Heart left ventricle (tissue), 16 donors: ENCODE results near the gene PLA2G2C. TPM values are rescaled to one million over a fixed set of nuclear protein-coding genes. Genes with fewer than 3 reads are reported as not detected.

Experiments used
- ATAC-seq, 4 donors: fragments of 200-7000 bp; cut with Tn5 transposase; one replicate each; pipeline ENCODE4 v1.9.1; 2020 to 2022; ENCODE audit warnings: moderate library complexity in 4 of 4, mild to moderate bottlenecking in 3 of 4, moderate number of reproducible peaks in 1 of 4
- DNase-seq, 5 donors: peaks; one replicate each; pipeline ENCODE4 v3.0.0-alpha.2; 2020
- H3K27ac ChIP-seq, 12 donors: fragments of 200-600 bp; sonication (generic) in 4 of 12; one replicate each; pipeline versions ENCODE4 v1.5.0 to v1.8.0; 2016 to 2022; ENCODE audit warnings: mild to moderate bottlenecking in 2 of 12
- H3K27me3 ChIP-seq, 9 donors: fragments of 200-600 bp; sonication (generic) in 2 of 9; one replicate each; pipeline versions ENCODE4 v1.5.1 to v1.8.0; 2016 to 2022; ENCODE audit warnings: mild to moderate bottlenecking in 3 of 9
- H3K36me3 ChIP-seq, 9 donors: fragments of 200-600 bp; sonication (generic) in 2 of 9; one replicate each; pipeline versions ENCODE4 v1.5.0 to v1.8.0; 2018 to 2022; ENCODE audit warnings: mild to moderate bottlenecking in 2 of 9
- H3K4me1 ChIP-seq, 12 donors: fragments of 200-600 bp; sonication (generic) in 4 of 12; one replicate each; pipeline versions ENCODE4 v1.5.0 to v1.8.0; 2016 to 2022; ENCODE audit warnings: mild to moderate bottlenecking in 3 of 12
- H3K4me3 ChIP-seq, 12 donors: fragments of 200-600 bp; sonication (generic) in 4 of 12; one replicate each; pipeline versions ENCODE4 v1.5.0 to v1.8.0; 2017 to 2022; ENCODE audit warnings: mild to moderate bottlenecking in 9 of 12, moderate library complexity in 4 of 12
- H3K9me3 ChIP-seq, 12 donors: fragments of 200-600 bp; sonication (generic) in 4 of 12; one replicate each; pipeline versions ENCODE4 v1.5.0 to v1.8.0; 2016 to 2022; ENCODE audit warnings: mild to moderate bottlenecking in 1 of 12
- POLR2A ChIP-seq, 2 donors: fragments of 450-650 bp; IDR thresholded peaks; one replicate each; pipeline ENCODE4 v1.6.1; 2017; ENCODE audit warnings: antibody characterized with exemption in 2 of 2, mild to moderate bottlenecking in 2 of 2, moderate library complexity in 2 of 2
- WGBS, 4 donors: extraction: QIAGEN DNeasy Blood & Tissue Kit in 2 of 4; methylation state at CpG; one replicate each; pipeline versions ENCODE4 v1.1.5 to v1.1.7; 2013 to 2018; 5-methylcytosine and 5-hydroxymethylcytosine counted together
- intact Hi-C, 10 donors: fragments of 100-400 bp; cut with DNase I; formaldehyde crosslinking; loops; one replicate each; pipeline versions ENCODE4 v1.11.1 to v1.14.2; 2022
- polyA plus RNA-seq, 2 donors: library from polyadenylated mRNA; stranded (reverse); fragments of 200-250 nt; gene quantifications; one replicate each; pipeline ENCODE4 v1.2.3, GENCODE V29; 2013
- total RNA-seq, 9 donors: library from RNA; depleted of rRNA in 2 of 9; stranded (reverse); fragments of >200 nt in 2 of 9; fragmentation: NEBNext Ultra II Directional in 3 of 9; extraction: Animal tissue kit (Norgen Biotek cat#: 25700) in 3 of 9; gene quantifications; one replicate each; pipeline versions ENCODE4 v1.1.0 to v1.2.4, GENCODE V29; 2016 to 2023
- TF ChIP-seq, protein P1 (sequence below), 12 donors: fragments of 200-600 bp; sonication (generic) in 4 of 12; IDR thresholded peaks; one replicate each; pipeline versions ENCODE4 v1.5.0 to v1.8.0; 2018 to 2022; ENCODE audit warnings: antibody characterized with exemption in 12 of 12, mild to moderate bottlenecking in 5 of 12
- donor health status: ischemic (EF 13 %, LVEDD 7.1; RV severe dilation, severe dysfunction).
- donor health status: healthy with polysubstance abuse.
- donor health status: DM: no; HTN: yes; CAD: no.
- donor health status: DM: no; HTN: no; CAD: no.
- donor health status: ischemic (EF 25% LVEDD 6.9; RV normal size, moderate dysfunction).
- donor health status: ischemic (EF 25% LVEDD 5.7; RV mildly dilated, moderate dysfunction).
- donor health status: healthy.
- donor health status: DM: yes; HTN: yes; CAD: no.
- donor health status: ischemic (EF 35%, LVEDD 5.7; RV mildly dilated, moderate dysfunction).
- donor health status: nonischemic (EF 11% LVEDD 7.7; RV severe dilation, severe dysfunction).
- donor health status: DM: yes; HTN: yes; CAD: no.
- donor health status: PGD.
- donor health status: ischemic (EF 29% LVEDD 5.4; RV normal size, mild dysfunction).
- donor health status: nonischemic (EF 23%, LVEDD 6.1; RV moderate dilation, normal function).

PLA2G2C gene
- total and polyA plus RNA-seq, 11 donors: 0.16 TPM; not detected in 10

DNA sequence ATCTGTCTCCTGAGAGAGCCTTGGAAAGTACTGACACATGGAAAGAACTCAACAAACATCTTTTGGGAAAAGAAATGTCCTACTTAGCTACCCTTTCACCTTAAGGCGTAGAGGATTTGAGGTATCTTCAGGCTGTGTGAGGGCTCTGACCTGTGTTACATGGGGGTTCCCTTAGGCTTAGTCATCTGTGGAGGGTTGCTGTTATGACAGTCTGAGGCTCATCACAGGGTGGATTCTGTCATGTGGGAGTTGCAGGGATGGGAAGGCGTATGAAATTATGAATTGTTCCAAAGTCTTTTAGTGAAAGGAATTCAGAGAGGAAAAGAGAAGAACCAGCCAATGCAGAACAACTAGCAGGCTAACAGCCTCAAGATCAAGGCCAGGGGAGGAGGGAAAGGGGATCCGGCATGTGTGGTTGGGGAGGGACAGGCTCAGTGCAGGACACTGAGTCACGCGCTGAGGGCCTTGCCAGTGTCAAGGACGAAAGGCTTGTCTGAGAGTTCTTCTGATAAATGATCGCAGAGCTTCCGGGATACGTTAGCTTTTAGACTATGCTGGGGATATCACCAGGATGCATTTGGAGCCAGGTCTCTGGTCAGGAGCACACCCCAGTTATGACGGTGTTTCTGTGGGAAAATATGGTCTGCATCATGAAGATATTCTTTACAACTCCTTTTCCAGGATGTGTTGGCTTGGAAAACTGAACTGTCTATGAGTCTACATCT lies 24.6 kb upstream of the PLA2G2C start:
- no peak for TF ChIP-seq POLR2A (IDR thresholded peaks at IDR 0.05)
- TF ChIP-seq, protein P1, sequence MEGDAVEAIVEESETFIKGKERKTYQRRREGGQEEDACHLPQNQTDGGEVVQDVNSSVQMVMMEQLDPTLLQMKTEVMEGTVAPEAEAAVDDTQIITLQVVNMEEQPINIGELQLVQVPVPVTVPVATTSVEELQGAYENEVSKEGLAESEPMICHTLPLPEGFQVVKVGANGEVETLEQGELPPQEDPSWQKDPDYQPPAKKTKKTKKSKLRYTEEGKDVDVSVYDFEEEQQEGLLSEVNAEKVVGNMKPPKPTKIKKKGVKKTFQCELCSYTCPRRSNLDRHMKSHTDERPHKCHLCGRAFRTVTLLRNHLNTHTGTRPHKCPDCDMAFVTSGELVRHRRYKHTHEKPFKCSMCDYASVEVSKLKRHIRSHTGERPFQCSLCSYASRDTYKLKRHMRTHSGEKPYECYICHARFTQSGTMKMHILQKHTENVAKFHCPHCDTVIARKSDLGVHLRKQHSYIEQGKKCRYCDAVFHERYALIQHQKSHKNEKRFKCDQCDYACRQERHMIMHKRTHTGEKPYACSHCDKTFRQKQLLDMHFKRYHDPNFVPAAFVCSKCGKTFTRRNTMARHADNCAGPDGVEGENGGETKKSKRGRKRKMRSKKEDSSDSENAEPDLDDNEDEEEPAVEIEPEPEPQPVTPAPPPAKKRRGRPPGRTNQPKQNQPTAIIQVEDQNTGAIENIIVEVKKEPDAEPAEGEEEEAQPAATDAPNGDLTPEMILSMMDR (IDR thresholded peaks at IDR 0.05): no peak
- DNase-seq (no peak), ATAC-seq (no peak)
- H3K4me1 ChIP-seq: peaks cover 0 to 12% (median 6%) of the 10 kb centered on the region in 12 donors
- H3K27ac ChIP-seq: no peak overlapping the region
- no peak overlapping the region for H3K4me3 ChIP-seq
- intact Hi-C loops: loop anchor here in 5 of 10 donors (5.0 to 10.0 kb wide), 2 partner anchors 154 to 221 kb away; no protein-coding TSS in a partner anchor
- H3K36me3 ChIP-seq: no peaks in the 10 kb centered on the region
- H3K27me3 ChIP-seq: peaks cover 0 to 26% (median 15%) of the 10 kb centered on the region in 9 donors
- 71 to 78% (median 71%) methylated on average over 10 of the region's 10 CpGs for WGBS, 4 donors
- no peaks in the 10 kb centered on the region for H3K9me3 ChIP-seq

- Histone ChIP-seq H3K27ac (no peak overlapping the region), H3K36me3 (no peaks in the 10 kb centered on the region), H3K4me3 (no peak overlapping the region), H3K27me3 (peaks cover 0 to 26% (median 13%) of the 10 kb centered on the region in 9 donors), H3K4me1 (peaks cover 0 to 12% (median 6%) of the 10 kb centered on the region in 12 donors), H3K9me3 (no peaks in the 10 kb centered on the region)
- 61 to 76% (median 63%) methylated on average over 4 of the region's 4 CpGs for WGBS, 4 donors
- no peak for DNase-seq
- no peak for TF ChIP-seq POLR2A (IDR thresholded peaks at IDR 0.05)
- TF ChIP-seq, protein P1 (IDR thresholded peaks at IDR 0.05): no peak
- intact Hi-C loops: no loop called here
- ATAC-seq: no peak
Measured at GRCh38 chr1:20209471-20209870, 23.2 kb upstream of the PLA2G2C start.

- DNase-seq: no peak
- H3K9me3 ChIP-seq: no peaks in the 10 kb centered on the region
- TF ChIP-seq, protein P1 (IDR thresholded peaks at IDR 0.05): no peak
- no peak for TF ChIP-seq POLR2A (IDR thresholded peaks at IDR 0.05)
- H3K4me1 ChIP-seq: peaks cover 0 to 4% (median 2%) of the 10 kb centered on the region in 12 donors
- ATAC-seq: no peak
- no peak overlapping the region for H3K27ac ChIP-seq
- intact Hi-C loops: no loop called here
- peaks cover 0 to 22% (median 2%) of the 10 kb centered on the region in 9 donors for H3K27me3 ChIP-seq
- H3K36me3 ChIP-seq: no peaks in the 10 kb centered on the region
- no peak overlapping the region for H3K4me3 ChIP-seq
- WGBS, 4 donors: 77 to 85% (median 80%) methylated on average over 4 of the region's 4 CpGs
Measured at GRCh38 chr1:20207546-20207945, 21.2 kb upstream of the PLA2G2C start.

DNA sequence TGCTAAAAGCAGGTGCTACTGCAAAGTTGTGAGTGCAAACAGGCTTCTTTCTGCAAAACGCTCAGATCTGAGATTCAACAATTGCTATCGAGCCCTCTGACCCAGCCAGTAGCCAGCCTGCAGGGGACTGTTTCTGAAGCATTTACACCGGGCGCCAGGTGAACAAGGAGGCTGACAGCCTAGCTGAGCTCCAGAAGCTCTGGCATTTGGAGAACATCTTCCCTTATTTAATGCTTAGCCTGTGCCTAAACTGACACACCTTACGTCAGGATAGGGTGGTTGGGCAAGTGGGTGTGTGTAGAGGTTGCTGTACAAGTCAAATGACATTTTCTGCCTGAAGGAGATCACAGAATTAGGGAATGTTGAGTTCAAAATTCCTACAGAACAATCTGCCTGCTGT lies 15.8 kb upstream of the PLA2G2C start:
- H3K36me3 ChIP-seq: no peaks in the 10 kb centered on the region
- no peaks in the 10 kb centered on the region for H3K9me3 ChIP-seq
- no peak for DNase-seq
- intact Hi-C loops: no loop called here
- H3K4me1 ChIP-seq: no peaks in the 10 kb centered on the region
- WGBS, 4 donors: 82 to 89% (median 87%) methylated on average over 5 of the region's 5 CpGs
- no peak for TF ChIP-seq POLR2A (IDR thresholded peaks at IDR 0.05)
- TF ChIP-seq, protein P1 (IDR thresholded peaks at IDR 0.05): no peak
- H3K27me3 ChIP-seq: peaks cover 0 to 11% (median 0%) of the 10 kb centered on the region in 9 donors
- H3K4me3 ChIP-seq: no peak overlapping the region
- ATAC-seq: no peak
- H3K27ac ChIP-seq: no peak overlapping the region
